Stimulated activated CD4-positive, alpha-beta T cell treated with anti-CD3 and anti-CD28 coated beads, TNF-alpha, amount 100 ng/mL, for 4 hours (primary cell): ENCODE measurements around the gene HOXA5.

Source experiments
- DNase-seq, 3 experiments: peaks; one replicate each; pipeline ENCODE4 v3.0.0-alpha.2; 2020; ENCODE audit warnings: low read depth in 3 of 3

HOXA5 gene

DNA sequence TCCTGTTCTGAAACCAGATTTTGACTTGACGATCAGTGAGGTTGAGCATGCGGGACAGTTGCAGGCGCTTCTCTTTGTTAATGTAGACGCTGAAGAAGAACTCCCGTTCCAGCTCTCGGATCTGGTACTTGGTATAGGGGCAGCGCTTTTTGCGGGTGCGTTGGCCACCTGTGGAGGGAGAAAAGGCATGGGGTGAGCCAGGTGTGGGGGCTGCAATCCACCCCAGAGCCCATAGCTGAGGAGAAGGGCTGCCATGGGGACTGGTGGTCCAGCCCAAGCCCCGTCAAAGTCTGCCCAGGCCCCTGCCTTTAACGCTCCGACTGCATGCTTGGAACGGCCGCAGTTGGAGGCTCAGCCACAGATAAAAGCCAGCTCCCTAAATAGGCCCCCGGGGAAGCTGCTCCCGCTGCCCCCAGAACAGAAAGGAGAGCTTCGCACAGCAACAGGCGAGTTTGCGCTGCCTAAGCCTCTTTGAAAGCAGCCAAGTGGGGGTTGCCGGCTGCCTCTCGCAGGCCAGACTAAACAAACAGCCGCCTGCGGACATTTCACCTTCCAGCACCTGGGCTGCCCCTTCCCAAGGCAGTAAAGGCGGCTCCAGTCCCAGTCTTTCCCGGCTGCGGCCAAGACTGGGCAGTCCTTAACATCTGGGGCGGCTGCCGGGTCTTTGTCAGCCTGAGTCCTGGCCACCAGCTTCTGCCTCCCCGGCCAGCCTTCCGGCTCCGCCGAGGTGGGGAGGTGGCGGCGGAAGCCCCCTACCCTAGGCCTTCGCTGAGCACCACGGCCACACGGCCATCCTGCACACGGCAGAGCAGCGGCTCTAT, 39.6 kb upstream of the HOXA5 start:
- DNase-seq, result no peak

DNA sequence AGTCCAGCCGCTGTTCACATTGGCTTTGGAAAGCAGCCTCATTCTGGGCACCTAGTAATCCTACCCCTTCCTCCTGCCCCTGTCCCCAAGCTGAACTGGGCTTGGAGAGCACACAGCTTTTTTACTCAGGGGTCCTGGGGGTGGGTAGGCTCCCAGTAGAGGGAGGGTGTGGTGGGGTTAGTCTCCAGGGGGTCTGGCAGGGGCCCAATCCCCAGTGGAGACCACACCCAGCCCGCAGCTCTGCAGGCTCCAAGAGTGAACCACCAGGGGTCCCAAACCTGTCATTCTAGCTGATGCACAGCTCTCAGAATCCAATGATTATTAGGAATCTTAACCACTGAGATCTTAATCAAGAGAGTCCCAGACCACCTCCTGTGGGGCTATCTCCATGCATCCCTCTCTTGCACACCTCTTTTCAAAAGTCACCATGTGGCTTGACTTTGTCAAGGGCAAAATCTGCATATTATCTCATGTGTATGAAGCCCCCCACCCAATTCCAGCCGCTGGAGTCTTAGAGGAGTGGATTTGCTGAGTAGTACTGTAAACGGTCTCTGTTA, 38.9 kb upstream of the HOXA5 start:
- no peak for DNase-seq

DNA sequence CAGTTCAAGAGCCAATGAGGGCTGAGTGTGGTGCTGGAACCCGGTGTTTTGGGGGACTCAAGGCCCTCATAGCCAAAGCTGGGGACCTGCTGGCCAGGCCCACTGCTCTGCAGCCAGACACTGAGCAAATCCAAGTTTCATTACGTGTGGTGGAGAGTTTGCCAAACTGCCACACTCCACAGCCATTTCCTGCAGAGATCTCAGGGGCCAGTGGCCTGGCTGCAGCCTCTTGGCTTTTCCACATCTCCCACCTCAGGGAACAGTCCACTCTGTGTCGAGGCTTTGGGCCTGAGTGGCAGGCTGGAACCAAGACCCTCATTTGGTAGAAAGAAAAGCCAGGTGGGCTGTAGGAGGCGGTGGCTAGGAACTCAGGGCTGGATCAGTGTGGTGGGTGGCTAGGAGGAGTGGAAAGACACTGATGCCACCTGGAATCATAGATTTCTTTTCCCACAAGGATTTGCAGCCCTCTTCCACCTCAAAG, 38.4 kb upstream of the HOXA5 start:
- DNase-seq, result no peak

DNA sequence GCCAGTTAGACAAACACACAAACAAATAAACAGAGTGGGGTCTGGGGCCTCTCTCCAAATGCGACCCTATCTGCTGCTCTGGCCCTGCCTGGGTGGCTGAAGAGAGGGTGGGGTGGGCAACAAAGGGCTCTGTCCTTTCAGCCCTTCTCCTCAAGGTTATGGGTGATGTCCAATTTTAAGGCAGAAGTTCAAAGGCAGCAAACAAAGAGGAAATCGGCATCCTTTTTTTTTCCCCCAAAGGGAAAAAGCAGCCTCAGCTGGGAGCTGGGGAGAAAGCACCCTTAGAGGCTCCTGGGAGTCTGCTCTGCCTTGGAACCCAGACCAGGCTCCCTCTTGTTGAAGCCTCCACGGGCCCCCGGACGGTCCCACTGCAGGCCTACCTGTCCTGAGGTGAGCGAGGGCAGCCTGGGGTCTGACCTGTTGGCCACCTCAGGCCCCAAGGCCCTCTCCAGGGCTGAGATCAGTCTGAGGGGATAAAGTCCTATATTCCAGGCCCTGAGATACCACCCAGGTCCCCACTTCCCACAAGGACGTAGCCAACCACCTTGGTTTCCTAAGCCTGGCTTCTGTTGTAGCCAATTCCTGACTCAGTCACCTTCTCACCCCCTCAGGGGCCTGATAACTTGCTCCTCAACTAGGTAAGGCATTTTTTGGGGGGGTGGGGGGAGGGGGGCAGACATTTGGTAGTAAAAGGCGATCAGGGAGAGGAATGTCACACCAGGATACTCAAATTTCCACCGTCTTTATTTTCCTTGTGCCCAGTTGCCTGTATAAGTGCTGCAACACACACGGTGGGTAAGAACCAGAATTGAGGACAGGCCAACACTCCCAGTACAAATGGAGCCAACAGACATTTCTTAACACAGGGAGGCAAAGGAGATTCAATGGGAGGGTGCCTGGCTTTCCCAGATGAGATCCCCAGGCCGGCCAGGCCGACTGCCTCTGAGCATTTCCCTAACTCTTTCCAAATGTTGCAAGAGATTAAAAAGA, 37.2 kb upstream of the HOXA5 start:
- DNase-seq, result no peak

DNA sequence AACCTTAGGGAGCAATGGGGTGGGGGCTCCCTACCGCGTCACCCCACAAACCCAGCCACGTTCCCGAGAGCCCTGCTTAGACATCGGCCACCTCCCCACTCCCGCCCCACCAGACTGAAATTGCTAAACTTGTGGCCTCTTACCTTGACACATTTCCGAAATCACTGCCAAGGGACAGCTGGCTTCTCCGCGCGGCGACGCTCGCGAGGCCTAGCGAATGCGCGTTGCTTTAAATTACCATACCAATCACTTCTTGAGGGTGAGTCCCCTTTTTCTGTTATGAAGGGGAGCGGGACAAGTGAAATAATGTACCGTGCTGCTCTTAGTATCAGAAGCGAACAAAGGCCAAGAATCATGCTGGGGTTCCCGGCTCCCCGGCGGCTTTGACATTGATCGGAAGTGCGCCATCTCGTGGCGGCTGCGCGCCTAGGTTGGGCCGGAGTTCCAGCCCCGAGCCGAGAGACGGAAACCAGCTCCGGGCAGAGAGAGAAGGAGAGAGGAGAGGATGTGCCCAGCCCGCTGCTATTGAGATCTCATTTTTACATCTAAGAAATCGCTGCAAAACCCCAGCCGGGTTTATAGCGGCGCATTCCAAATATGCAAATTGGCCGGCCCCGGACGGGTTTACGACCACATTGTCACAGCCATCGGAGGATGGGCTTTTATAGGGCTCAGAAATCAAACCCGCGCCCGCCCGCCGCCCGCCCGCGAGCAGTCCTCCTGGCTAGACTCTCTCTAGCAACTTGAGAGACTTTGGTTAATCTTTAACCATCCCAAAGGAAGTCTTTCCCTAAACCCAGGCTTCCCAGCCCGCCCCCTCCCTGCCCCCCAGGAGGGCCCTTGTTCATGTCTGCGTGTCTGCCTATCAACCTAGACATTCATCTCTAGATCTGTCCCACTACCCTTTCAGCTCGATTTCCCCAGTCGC, 36.3 kb upstream of the HOXA5 start:
- DNase-seq, result no peak

DNA sequence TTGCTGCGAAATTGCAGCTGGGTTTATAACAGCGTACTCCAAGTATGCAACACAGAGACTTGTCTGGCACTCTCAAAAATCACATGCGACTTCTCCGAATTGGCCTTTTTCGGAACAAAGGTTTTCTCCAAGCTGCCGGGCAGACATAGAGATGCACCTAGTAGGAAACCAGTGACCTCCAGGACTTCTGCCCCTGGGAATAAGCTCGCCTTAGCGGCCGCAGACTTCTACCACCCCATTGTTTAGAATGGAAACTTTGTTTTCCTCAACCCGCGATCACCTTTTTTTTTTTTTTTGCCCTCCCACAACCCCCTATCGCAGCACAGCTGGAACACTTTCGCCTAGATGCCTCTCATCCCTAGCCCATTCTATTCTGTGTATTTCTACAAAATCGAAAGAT, 35.5 kb upstream of the HOXA5 start:
- DNase-seq, result no peak

DNA sequence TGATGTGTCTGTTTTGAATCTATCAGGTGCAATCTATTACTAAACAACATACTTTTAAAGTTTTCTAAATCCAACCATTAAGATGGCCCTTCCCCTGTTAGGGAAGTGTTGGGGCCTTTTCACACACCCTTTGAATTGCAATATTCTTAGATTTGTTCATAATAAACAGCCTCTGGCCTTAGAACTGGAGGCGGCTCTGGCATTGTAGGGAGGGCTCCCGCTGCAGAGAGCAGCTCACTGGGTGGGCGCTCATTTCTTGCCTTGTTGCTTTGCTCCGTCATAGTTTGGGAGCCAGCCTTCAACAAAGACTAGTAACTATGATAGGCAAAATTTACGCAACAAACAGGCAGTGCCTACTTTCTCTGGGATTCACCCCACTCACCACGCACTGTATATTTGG, 34.9 kb upstream of the HOXA5 start:
- no peak for DNase-seq

DNA sequence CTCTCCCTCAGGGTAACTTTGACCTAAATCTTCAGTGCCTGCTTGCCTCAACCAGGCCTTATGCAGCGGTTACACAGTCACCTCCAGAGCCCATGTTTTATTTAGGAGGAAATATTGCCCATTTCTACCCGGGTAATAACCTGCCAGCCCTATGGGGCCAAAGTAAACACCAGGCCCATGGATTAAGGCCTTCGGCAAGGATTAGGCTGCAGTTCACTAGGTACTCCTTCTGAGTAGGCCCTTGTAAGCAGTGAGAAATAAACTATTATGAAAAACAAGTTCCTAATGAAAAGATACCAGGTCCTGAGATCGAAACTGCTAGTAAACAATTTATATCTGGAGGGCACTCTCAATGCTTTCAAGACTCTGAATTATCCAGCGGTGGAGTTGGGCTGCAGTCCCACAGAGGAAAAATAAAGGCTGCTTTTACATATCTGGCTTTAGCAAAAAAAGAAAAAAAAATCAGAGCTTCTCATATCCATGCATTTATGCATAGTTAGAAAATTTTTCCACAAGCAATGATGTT, 34.4 kb upstream of the HOXA5 start:
- no peak for DNase-seq

DNA sequence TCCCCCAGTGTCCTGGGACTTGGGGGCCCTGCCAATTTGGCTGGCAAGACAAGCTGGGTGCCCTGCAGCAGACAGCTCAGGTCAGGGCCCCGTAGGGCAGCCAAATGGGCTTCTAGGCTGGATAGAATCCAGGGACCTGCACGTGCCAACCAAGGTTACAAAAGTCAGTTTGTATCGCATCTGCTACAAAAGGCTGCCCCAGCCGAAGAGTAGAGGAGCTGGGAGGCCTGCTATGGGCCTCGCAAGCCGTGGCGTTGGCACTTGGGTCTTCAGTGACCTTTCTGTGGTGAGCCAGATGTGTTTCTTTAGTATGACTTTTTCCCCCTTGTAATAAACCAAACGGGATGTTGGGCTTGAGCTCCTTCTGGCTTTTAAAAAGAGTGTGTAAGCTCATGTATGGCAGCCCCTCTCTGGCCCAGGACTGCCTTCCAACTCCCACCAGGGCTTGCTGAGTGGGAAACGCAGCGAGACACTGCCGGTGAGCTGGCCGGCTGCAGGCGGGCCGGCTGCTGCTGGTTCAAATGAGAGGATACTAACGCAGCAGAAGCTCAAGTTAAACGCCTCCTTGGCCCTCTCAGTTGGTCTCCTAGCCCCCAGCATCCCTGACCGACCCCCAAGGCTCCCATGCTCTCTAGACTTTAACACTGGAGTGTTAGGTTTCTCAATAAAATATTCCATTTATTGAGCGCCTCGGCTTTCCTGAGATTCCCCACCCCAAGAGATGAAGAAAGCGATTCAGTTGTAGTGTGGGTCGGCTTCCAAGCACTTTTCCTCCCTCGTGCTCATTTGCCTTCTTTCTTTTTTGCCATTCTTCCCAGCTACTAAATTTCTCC, 33.7 kb upstream of the HOXA5 start:
- no peak for DNase-seq

DNA sequence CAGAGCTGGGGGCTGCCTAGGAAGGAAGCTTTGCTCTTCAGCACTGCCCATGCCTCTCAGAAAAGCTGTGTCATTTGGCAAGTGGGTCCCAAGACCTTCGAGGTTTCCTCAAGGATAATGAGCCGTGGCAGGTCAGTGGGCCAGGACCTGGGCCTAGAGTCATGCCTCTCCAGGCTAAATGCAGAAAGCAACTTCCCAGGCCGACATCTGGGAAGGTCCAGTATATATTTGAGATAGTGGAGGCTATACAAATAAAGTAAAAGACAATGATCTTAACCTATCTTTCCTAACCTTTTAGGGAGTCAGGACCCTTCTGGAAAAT, 33.0 kb upstream of the HOXA5 start:
- DNase-seq, result no peak

DNA sequence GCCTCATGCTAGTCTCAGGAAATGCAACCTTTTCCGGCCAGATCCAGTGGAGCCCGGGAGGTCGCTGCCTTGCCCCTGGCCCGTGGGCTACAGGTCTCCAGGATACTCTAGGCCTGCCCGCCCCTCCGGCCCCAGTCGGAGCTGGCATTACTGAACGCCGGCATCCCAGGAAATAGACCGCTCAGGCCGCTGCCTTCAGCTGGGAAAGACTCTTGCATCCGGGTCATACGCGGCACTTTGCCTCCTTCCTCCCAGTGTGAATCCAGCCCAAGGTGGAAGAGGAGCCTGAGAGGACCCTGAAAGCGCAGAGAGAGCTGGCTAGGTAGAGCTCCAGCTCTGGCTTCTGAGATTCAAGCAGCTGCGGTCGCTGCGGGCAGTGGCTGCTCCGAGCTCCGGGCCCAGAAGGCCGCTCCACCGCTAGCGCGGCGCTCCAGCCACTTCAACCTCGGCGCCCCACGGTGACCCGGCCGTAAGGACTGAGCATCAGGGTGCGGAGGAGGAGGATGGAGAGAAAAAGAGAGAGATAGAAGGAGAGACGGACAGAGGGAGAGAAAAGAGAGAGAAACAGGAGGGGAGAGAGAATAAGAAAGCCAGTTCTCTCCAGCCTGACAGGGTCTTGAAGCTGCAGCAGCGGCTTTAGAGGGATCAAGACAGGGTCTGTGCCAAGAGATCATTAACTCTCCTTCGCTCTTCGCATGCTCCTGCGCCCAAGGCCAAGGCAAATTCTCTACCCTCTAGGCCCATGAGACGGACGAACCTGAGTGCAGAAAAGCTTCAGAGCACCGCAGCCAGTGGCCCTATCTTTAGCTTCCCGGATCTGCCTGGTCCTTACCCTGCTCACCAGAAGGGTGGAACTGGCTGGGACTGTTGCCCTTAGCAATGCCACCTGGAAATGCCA, 32.4 kb upstream of the HOXA5 start:
- DNase-seq, result no peak

DNA sequence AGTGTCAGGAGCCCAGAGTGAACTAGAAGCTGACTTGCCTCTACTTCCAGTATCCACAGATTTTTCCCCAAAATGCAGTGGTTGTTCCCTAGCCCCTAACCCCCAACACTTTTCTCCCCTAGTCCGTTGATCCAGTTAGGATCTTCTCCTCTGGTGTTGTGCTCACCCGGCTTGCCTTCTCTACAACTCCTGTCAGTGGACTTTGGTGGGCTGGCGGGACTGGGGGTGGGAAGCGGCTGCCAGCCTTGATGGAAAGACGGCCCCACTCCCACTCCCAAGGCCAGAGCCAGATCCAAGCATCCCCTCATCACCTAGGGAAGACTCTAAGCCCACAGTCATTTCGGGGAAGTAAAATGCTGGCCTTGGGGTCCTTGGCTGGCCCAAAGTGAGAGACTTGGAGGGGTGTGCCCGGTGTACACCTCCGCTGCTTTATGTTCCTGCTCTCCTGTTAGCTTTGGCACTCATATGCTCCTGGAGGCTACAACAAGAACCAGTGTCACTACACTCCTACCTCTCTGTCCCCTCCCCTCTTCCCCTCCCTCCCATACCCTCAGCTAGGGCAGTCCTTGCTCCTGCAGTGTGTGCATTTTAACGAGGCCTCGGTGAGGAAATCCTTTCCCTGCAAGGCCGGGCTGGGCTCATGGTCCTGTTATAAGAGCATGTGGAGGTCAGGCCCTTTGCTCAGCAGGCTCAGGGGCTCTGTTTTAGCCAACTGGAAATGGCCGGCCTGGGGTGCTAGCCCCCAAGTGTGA, 31.6 kb upstream of the HOXA5 start:
- DNase-seq, result no peak

DNA sequence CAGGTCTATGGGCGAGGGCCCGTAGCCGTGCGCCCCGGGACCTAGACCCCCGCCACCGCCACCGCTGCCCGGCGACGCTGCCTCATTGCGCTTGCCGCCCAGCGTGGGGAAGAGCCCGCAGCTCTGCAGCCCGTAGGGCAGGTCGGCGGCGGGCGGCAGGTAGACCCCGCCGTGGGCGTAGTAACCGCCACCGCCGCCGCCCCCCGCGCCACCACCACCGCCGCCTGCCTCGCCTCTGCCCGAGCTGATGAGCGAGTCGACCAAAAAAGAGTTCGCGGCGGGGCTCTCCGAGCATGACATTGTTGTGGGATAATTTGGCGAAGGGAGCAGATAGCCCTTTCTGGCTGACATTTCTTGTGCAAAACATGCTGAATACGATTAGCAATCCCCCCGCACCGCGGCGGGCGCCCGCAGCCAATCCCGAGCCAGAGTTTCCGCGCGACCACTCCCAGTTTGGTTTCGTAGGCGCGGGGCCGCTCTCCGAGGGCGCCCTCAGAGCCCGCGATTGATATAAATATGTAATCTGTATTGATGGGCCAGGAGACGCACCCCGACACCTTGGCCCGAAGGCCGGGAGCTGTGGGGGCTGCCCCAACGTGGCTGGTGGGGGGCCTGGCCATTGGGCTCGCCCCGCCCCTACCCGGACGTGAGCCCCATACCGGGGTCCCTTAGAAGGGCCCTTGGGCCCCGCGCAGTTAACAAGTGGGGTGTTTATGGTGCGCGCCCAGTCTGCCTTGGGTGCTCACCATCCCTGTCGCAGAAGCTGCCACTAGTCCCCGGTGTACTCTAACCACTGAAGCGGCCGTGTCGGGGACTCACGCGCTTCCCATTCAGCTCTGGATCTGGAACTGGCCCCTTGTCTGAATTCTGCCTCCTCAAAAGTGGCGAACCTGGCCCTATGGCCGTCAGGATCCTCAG, 30.7 kb upstream of the HOXA5 start, which contains the start of gene HOXA10:
Gene HOXA10, minus strand, starts transcription at position 365 of the 918 bp plus-strand sequence. Its CDS starts 14 bp downstream, at position 351.
- no peak for DNase-seq

DNA sequence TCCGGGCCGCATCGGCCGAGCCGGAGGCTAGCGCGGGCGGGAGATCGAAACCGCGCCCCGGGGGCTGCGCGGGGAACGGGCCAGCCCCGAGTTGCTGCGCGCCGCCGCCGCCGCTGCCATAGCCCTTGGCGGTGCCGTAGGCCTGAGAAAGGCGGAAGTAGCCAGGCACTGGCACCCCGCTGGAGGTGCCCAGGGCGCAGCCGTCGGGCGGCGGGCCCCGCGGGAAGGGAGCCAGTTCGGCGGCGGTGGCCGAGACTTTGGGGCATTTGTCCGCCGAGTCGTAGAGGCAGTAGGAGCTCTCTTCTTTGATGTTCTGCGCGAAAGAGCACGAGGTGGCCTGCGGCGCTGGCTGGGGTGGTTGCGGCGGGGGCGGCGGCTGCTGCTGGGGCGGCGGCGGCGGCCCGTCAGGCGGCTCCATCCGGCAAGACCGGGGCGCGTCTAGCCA, 30.1 kb upstream of the HOXA5 start:
- DNase-seq, result no peak

DNA sequence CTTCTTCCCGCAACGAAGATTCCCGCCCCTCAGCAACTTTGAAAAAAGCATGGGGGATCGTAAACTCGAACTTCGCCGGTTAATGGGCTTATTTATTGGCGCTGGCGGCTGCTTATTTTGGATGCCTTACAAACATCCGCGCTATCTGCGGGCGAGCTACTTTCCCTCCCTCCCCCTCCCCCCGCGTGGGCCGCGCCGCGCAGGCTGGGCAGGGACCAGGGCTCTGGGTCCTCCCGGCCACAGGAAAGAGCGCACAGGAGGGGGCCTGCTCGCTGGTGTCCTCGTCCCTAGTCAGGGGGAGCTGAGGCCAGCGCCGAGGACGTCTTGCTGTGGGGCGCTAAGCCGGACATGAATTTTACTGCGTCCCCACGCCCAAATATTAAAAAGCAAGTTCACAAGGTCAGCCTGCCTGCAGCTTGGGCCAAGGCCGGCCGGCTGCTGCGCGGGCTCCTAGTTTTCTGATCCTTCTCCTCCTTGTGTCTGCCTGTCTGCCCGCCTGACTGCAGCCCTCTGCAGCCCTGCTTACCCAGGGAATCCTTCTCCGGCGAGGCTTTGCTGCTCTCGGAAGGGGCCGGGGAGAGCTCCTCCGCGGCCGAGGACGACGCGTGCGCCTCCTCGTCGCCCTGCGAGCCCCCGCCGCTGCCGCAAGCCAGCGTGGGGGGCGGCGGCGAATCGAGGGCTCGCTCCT, 29.5 kb upstream of the HOXA5 start:
- DNase-seq, result no peak

DNA sequence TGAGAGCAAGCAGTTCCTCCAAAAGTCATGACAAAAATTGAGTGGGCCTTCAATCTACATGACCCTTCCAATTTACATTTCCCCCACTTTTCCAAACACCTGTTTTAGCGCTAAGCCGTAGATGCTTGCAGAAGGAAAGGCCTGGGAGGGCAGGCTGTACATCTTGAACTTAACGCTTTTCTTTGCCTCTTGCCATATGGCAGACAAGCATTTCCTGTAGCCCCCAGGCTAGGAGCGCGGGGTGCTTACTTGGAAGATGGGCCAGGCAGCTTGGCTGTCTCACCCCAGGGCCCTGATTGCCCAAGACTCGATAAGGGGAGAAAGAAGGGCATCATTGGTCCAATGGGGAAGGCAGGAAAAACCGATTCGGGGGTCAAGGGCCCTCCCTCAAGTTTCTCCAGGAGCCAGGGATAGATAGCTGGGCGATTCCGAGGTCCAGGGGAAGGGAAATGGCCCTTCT, 28.9 kb upstream of the HOXA5 start:
- DNase-seq, result no peak
